Fibroblast of mammary gland (primary cell): ENCODE measurements around the gene SIK2.

Source experiments
- DNase-seq: peaks from one replicate; pipeline ENCODE4 v3.0.0-alpha.2; 2010; ENCODE audit warnings: low read depth
- H3K4me3 ChIP-seq: 2 replicates; pipeline ENCODE4 v1.5.1; 2011; ENCODE audit warnings: low read depth, mild to moderate bottlenecking, low read length, moderate library complexity; ENCODE audit not compliant: control insufficient read depth
- CTCF ChIP-seq: conservative IDR thresholded peaks from 2 replicates; pipeline ENCODE4 v1.5.1; 2011; ENCODE audit warnings: low read depth, low read length, inconsistent platforms; ENCODE audit not compliant: control insufficient read depth, insufficient read depth

Gene SIK2

GRCh38 chr11:111629499-111629898 lies 27.2 kb downstream of the SIK2 start:
- no peak overlapping the region for H3K4me3 ChIP-seq
- DNase-seq, result no peak
- no peak for TF ChIP-seq CTCF

GRCh38 chr11:111631024-111631665 lies 28.9 kb downstream of the SIK2 start:
- TF ChIP-seq CTCF, result no peak

GRCh38 chr11:111631666-111632039 lies 29.4 kb downstream of the SIK2 start:
- peak; percentile 89 for DNase-seq
- H3K4me3 ChIP-seq, result no peak overlapping the region

More at GRCh38 chr11:111631024-111631665, 28.9 kb downstream of the SIK2 start:
- no peak overlapping the region for H3K4me3 ChIP-seq
- DNase-seq, result peak; percentile 38

GRCh38 chr11:111632516-111633220 lies 30.4 kb downstream of the SIK2 start:
- H3K4me3 ChIP-seq, result no peak overlapping the region
- no peak for TF ChIP-seq CTCF
- DNase-seq, result no peak

More at GRCh38 chr11:111631666-111632039, 29.4 kb downstream of the SIK2 start:
- no peak for TF ChIP-seq CTCF

GRCh38 chr11:111633248-111633647 lies 31.0 kb downstream of the SIK2 start:
- TF ChIP-seq CTCF, result no peak
- DNase-seq, result no peak
- no peak overlapping the region for H3K4me3 ChIP-seq

- no peak for TF ChIP-seq CTCF
- peak; percentile 42 for DNase-seq
- no peak overlapping the region for H3K4me3 ChIP-seq
These were observed 31.6 kb downstream of the SIK2 start for GRCh38 chr11:111633756-111634362.
